HepG2 (cell line): Measurements from ENCODE around the gene TWNK. TPM values are rescaled to one million over a fixed set of nuclear protein-coding genes. Genes with fewer than 3 reads are reported as not detected.

Source experiments
- CBX1 ChIP-seq: IDR thresholded peaks from one replicate; pipeline ENCODE4 v1.6.1; 2016; ENCODE audit warnings: antibody characterized with exemption, low read depth
- HDAC1 ChIP-seq: sonication (generic); formaldehyde crosslinking; IDR thresholded peaks from 2 replicates; pipeline ENCODE4 v1.5.1; 2020; ENCODE audit warnings: mild to moderate bottlenecking, missing genetic modification reagents
- HOXA7 ChIP-seq: sonication (generic); formaldehyde crosslinking; IDR thresholded peaks from 2 replicates; pipeline ENCODE4 v1.8.1; 2022; ENCODE audit warnings: mild to moderate bottlenecking, missing genetic modification reagents, moderate library complexity
- KAT8 ChIP-seq: IDR thresholded peaks from 2 replicates; pipeline ENCODE4 v1.6.1; 2016; ENCODE audit warnings: missing genetic modification reagents, missing compliant biosample characterization
- KDM3A ChIP-seq: IDR thresholded peaks from 2 replicates; pipeline ENCODE4 v1.6.1; 2018; ENCODE audit warnings: low read depth, missing compliant biosample characterization
- KDM5B ChIP-seq: sonication (generic); formaldehyde crosslinking; IDR thresholded peaks from 2 replicates; pipeline ENCODE4 v1.4.0; 2020; ENCODE audit warnings: missing genetic modification reagents, mild to moderate bottlenecking, borderline replicate concordance
- MBNL3 ChIP-seq: fragments of 250-450 bp; sonication (Bioruptor Pico); conservative IDR thresholded peaks from 2 replicates; pipeline ENCODE4 v1.8.0; 2022; ENCODE audit warnings: mild to moderate bottlenecking, inconsistent platforms
- MED1 ChIP-seq: sonication (generic); formaldehyde crosslinking; IDR thresholded peaks from 2 replicates; pipeline ENCODE4 v1.4.0; 2020; ENCODE audit warnings: missing genetic modification reagents
- NONO ChIP-seq, 2 experiments: fragments of 450-650 bp in 1 of 2; sonication (generic) in 1 of 2; formaldehyde crosslinking in 1 of 2; IDR thresholded peaks in 1 of 2; conservative IDR thresholded peaks in 1 of 2; 2 replicates each; pipeline versions ENCODE4 v1.6.1 to v1.8.0; 2017 to 2022; ENCODE audit warnings: mild to moderate bottlenecking in 1 of 2, missing genetic modification reagents in 1 of 2, moderate library complexity in 1 of 2
- REPIN1 ChIP-seq: sonication (generic); formaldehyde crosslinking; IDR thresholded peaks from 2 replicates; pipeline ENCODE4 v1.8.0; 2022; ENCODE audit warnings: missing genetic modification reagents, low read depth, mild to moderate bottlenecking, borderline replicate concordance
- RXRB ChIP-seq: IDR thresholded peaks from 2 replicates; pipeline ENCODE4 v1.6.1; 2016; ENCODE audit warnings: borderline replicate concordance, missing genetic modification reagents, missing compliant biosample characterization
- SAP130 ChIP-seq: IDR thresholded peaks from 2 replicates; pipeline ENCODE4 v1.6.1; 2016; ENCODE audit warnings: low read depth
- SP1 ChIP-seq, 2 experiments: fragments of 450-650 bp in 1 of 2; sonication (generic) in 1 of 2; formaldehyde crosslinking in 1 of 2; IDR thresholded peaks; 2 replicates each; pipeline versions ENCODE4 v1.4.0 to v1.6.1; 2016 to 2020; ENCODE audit warnings: missing genetic modification reagents in 1 of 2
- SRSF9 ChIP-seq: fragments of 200-400 bp; formaldehyde crosslinking; IDR thresholded peaks from 2 replicates; pipeline ENCODE4 v1.6.1; 2018; ENCODE audit warnings: borderline replicate concordance, mild to moderate bottlenecking, low read depth, low read length; ENCODE audit not compliant: insufficient read depth, poor library complexity, severe bottlenecking
- STAT5B ChIP-seq: sonication (generic); formaldehyde crosslinking; IDR thresholded peaks from 2 replicates; pipeline ENCODE4 v1.4.0; 2020; ENCODE audit warnings: missing genetic modification reagents
- ZNF230 ChIP-seq: sonication (generic); formaldehyde crosslinking; IDR thresholded peaks from 2 replicates; pipeline ENCODE4 v1.4.0; 2020; ENCODE audit warnings: mild to moderate bottlenecking, missing genetic modification reagents
- ZNF253 ChIP-seq: sonication (generic); formaldehyde crosslinking; IDR thresholded peaks from 2 replicates; pipeline ENCODE4 v1.8.0; 2022; ENCODE audit warnings: mild to moderate bottlenecking, missing genetic modification reagents, borderline replicate concordance
- ZNF3 ChIP-seq: IDR thresholded peaks from 2 replicates; pipeline ENCODE4 v1.7.0; 2017; ENCODE audit warnings: inconsistent platforms
- ZNF557 ChIP-seq: sonication (generic); formaldehyde crosslinking; IDR thresholded peaks from 2 replicates; pipeline ENCODE4 v1.4.0; 2020; ENCODE audit warnings: missing genetic modification reagents
- ZNF703 ChIP-seq: sonication (generic); formaldehyde crosslinking; IDR thresholded peaks from 2 replicates; pipeline ENCODE4 v1.5.1; 2020; ENCODE audit warnings: missing genetic modification reagents, mild to moderate bottlenecking, moderate library complexity, borderline replicate concordance
- ZNF841 ChIP-seq: sonication (generic); formaldehyde crosslinking; IDR thresholded peaks from 2 replicates; pipeline ENCODE4 v1.8.1; 2023; ENCODE audit warnings: missing genetic modification reagents, borderline replicate concordance
- polyA plus RNA-seq, 8 experiments: library from polyadenylated mRNA; depleted of rRNA in 3 of 8; stranded (reverse) in 7 of 8; unstranded in 1 of 8; fragments of >200 nt; fragmentation: Illumina TruSeq in 4 of 8; extraction: Trizol in 4 of 8; gene quantifications; 2 replicates each; pipeline versions ENCODE4 v1.2.1 to v1.2.3, GENCODE V29; 2011 to 2016; ENCODE audit warnings: low read depth in 4 of 8, missing spikeins in 1 of 8, mixed read lengths in 1 of 8; ENCODE audit not compliant: insufficient read depth in 1 of 8
- total RNA-seq, 5 experiments: library from RNA; depleted of rRNA; stranded (reverse); fragments of >200 nt; fragmentation: Illumina TruSeq; extraction: Trizol; gene quantifications; 2 replicates each; pipeline ENCODE4 v1.2.3, GENCODE V29; 2016; ENCODE audit warnings: low read depth in 1 of 5
- TF ChIP-seq, protein P1 (sequence below): sonication (generic); IDR thresholded peaks from 2 replicates; pipeline ENCODE4 v1.6.1; 2016; ENCODE audit warnings: low read depth, borderline replicate concordance
- TF ChIP-seq, protein P2 (sequence below), 2 experiments: fragments of 450-650 bp in 1 of 2; sonication (generic) in 1 of 2; formaldehyde crosslinking; IDR thresholded peaks; 2 replicates each; pipeline versions ENCODE4 v1.5.0 to v1.8.0; 2020 to 2022; ENCODE audit warnings: mild to moderate bottlenecking in 1 of 2, missing genetic modification reagents in 1 of 2
- TF ChIP-seq, protein P3 (sequence below): IDR thresholded peaks from 2 replicates; pipeline ENCODE4 v1.6.1; 2016; ENCODE audit warnings: low read depth, control low read depth
- TF ChIP-seq, protein P4 (sequence below): sonication (generic); formaldehyde crosslinking; IDR thresholded peaks from 2 replicates; pipeline ENCODE4 v1.4.0; 2020; ENCODE audit warnings: missing genetic modification reagents

Gene TWNK
- total and polyA plus RNA-seq, 2 of the 13 experiments (the other 11 are each of a cell fraction or from before 2014, with no cell fraction given), result 10.7 to 16.5 TPM

DNA sequence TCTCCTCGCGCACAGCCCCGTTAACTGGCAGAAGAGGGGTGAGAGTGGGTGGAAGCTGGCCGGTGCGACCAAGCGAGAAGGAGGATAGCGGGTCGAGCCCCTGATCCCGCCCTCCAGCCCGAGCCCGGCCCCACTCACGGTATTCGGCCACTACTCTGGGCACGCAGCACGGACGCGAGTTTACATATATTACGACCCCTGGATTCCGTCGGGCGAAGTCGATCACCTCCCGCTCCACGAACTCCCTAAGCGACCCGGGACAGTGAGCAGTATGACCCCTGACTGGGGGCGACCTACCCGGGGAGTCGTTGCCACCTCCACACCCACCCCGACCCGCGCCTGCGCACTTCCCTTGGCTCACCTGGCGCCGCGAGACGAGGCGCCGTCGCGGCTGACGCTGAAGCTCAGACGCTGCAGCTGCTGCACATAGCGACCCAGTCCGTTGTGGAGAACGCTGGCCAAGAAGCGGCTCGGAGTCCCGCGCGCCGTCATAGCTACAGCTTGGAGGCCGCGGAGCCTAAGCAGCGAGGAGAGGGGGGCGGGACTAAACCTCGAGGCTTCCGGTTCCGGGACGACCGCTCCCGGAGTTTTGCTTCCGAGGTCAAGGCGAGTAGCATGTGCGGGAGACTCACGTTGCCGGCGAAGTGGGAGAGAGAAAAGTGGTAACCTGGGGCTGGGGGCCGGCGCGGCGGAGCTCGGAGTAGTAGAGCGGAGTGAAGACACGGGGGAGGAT is at the start of gene TWNK, which contains the start of gene MRPL43 (continued):
- TF ChIP-seq, protein P1, sequence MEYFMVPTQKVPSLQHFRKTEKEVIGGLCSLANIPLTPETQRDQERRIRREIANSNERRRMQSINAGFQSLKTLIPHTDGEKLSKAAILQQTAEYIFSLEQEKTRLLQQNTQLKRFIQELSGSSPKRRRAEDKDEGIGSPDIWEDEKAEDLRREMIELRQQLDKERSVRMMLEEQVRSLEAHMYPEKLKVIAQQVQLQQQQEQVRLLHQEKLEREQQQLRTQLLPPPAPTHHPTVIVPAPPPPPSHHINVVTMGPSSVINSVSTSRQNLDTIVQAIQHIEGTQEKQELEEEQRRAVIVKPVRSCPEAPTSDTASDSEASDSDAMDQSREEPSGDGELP, result no peak
- peak; percentile 43 for TF ChIP-seq MED1 (CRISPR knock-in tag)
- TF ChIP-seq KDM3A (CRISPR knock-in tag), result 0 out of 2 replicates have a peak, but pooled peaks have one; percentile 33
- peak; percentile 91 for TF ChIP-seq HDAC1 (CRISPR knock-in tag)
- TF ChIP-seq HOXA7 (CRISPR knock-in tag), result 0 out of 2 replicates have a peak, but pooled peaks have one; percentile 40
- TF ChIP-seq, protein P2, sequence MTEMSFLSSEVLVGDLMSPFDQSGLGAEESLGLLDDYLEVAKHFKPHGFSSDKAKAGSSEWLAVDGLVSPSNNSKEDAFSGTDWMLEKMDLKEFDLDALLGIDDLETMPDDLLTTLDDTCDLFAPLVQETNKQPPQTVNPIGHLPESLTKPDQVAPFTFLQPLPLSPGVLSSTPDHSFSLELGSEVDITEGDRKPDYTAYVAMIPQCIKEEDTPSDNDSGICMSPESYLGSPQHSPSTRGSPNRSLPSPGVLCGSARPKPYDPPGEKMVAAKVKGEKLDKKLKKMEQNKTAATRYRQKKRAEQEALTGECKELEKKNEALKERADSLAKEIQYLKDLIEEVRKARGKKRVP (CRISPR knock-in tag; IDR thresholded peaks at IDR 0.05), result peak in 1 of 2 experiments; percentile 50; a peak in 1 of 4 replicates
- TF ChIP-seq, protein P3, sequence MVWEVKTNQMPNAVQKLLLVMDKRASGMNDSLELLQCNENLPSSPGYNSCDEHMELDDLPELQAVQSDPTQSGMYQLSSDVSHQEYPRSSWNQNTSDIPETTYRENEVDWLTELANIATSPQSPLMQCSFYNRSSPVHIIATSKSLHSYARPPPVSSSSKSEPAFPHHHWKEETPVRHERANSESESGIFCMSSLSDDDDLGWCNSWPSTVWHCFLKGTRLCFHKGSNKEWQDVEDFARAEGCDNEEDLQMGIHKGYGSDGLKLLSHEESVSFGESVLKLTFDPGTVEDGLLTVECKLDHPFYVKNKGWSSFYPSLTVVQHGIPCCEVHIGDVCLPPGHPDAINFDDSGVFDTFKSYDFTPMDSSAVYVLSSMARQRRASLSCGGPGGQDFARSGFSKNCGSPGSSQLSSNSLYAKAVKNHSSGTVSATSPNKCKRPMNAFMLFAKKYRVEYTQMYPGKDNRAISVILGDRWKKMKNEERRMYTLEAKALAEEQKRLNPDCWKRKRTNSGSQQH (CRISPR knock-in tag), result peak; percentile 25; the same call in 1 of the 2 replicates
- TF ChIP-seq KDM5B, result peak; percentile 83; the same call in 1 of the 2 replicates
- TF ChIP-seq NONO (IDR thresholded peaks at IDR 0.05), result no peak
- peak; percentile 88 for TF ChIP-seq NONO (CRISPR knock-in tag; conservative IDR thresholded peaks at IDR 0.05)
- TF ChIP-seq ZNF3 (CRISPR knock-in tag), result no peak
- peak; percentile 67; the same call in 1 of the 2 replicates for TF ChIP-seq ZNF253 (CRISPR knock-in tag)
- no peak for TF ChIP-seq SRSF9
- TF ChIP-seq, protein P4, sequence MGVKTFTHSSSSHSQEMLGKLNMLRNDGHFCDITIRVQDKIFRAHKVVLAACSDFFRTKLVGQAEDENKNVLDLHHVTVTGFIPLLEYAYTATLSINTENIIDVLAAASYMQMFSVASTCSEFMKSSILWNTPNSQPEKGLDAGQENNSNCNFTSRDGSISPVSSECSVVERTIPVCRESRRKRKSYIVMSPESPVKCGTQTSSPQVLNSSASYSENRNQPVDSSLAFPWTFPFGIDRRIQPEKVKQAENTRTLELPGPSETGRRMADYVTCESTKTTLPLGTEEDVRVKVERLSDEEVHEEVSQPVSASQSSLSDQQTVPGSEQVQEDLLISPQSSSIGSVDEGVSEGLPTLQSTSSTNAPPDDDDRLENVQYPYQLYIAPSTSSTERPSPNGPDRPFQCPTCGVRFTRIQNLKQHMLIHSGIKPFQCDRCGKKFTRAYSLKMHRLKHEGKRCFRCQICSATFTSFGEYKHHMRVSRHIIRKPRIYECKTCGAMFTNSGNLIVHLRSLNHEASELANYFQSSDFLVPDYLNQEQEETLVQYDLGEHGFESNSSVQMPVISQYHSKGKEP (CRISPR knock-in tag), result no peak
- no peak; the same call in 1 of the 2 replicates for TF ChIP-seq ZNF557
- no peak; the same call in 1 of the 2 replicates for TF ChIP-seq ZNF703 (CRISPR knock-in tag)
- TF ChIP-seq SP1 (IDR thresholded peaks at IDR 0.05), result no peak
- peak; percentile 57; the same call in 1 of the 2 replicates for TF ChIP-seq SP1 (CRISPR knock-in tag; IDR thresholded peaks at IDR 0.05)
- TF ChIP-seq MBNL3 (CRISPR knock-in tag), result no peak
- peak; percentile 80; the same call in 1 of the 2 replicates for TF ChIP-seq REPIN1 (CRISPR knock-in tag)
- TF ChIP-seq RXRB (CRISPR knock-in tag), result 0 out of 2 replicates have a peak, but pooled peaks have one; percentile 1
- peak; percentile 98 for TF ChIP-seq SAP130 (CRISPR knock-in tag)
- TF ChIP-seq ZNF230 (CRISPR knock-in tag), result peak; percentile 63
- TF ChIP-seq KAT8 (CRISPR knock-in tag), result peak; percentile 93
- peak; percentile 74; the same call in 1 of the 2 replicates for TF ChIP-seq ZNF841 (CRISPR knock-in tag)
- TF ChIP-seq CBX1, result peak; percentile 82
- TF ChIP-seq STAT5B (CRISPR knock-in tag), result no peak
